K562 (cell line): ENCODE results near the gene EPC2. TPM values are rescaled to one million over a fixed set of nuclear protein-coding genes. Genes with fewer than 3 reads are reported as not detected.

Experiments used
- CHD4 ChIP-seq: fragments of 200-600 bp; sonication (generic); IDR thresholded peaks from 3 replicates; pipeline ENCODE4 v1.6.1; 2012; ENCODE audit warnings: low read depth, mild to moderate bottlenecking, mixed read lengths, low read length, inconsistent platforms; ENCODE audit not compliant: insufficient read depth, insufficient replicate concordance, poor library complexity, severe bottlenecking
- E2F1 ChIP-seq: sonication (generic); formaldehyde crosslinking; IDR thresholded peaks from 2 replicates; pipeline ENCODE4 v1.8.1; 2023; ENCODE audit warnings: mild to moderate bottlenecking, missing genetic modification reagents, moderate library complexity
- ELK3 ChIP-seq: fragments of 450-650 bp; formaldehyde crosslinking; IDR thresholded peaks from 2 replicates; pipeline ENCODE4 v1.4.0; 2020; ENCODE audit warnings: mild to moderate bottlenecking
- ERF ChIP-seq: fragments of 450-650 bp; formaldehyde crosslinking; IDR thresholded peaks from 2 replicates; pipeline ENCODE4 v1.4.0; 2020; ENCODE audit warnings: mild to moderate bottlenecking, mixed read lengths
- FIP1L1 ChIP-seq: fragments of 200-400 bp; formaldehyde crosslinking; IDR thresholded peaks from 2 replicates; pipeline ENCODE4 v1.6.1; 2018; ENCODE audit warnings: mild to moderate bottlenecking, low read depth, low read length; ENCODE audit not compliant: poor library complexity, severe bottlenecking
- GTF2F1 ChIP-seq: IDR thresholded peaks from 2 replicates; pipeline ENCODE4 v1.6.1; 2011; ENCODE audit warnings: low read depth, low read length, improper control_type of control experiment
- KAT2B ChIP-seq: IDR thresholded peaks from one replicate; pipeline ENCODE4 v1.6.1; 2012; ENCODE audit warnings: low read depth, mild to moderate bottlenecking, control low read depth, inconsistent platforms, low read length, moderate library complexity
- MCM3 ChIP-seq: fragments of 450-650 bp; IDR thresholded peaks from 2 replicates; pipeline ENCODE4 v1.6.1; 2016
- MEF2D ChIP-seq: conservative IDR thresholded peaks from 2 replicates; pipeline ENCODE4 v1.6.1; 2016; ENCODE audit warnings: low read depth, missing genetic modification characterization, missing compliant biosample characterization
- MEIS2 ChIP-seq: fragments of 450-650 bp; IDR thresholded peaks from 2 replicates; pipeline ENCODE4 v1.6.1; 2014; ENCODE audit warnings: mild to moderate bottlenecking; ENCODE audit not compliant: partially characterized antibody
- MIER1 ChIP-seq: fragments of 450-650 bp; IDR thresholded peaks from 2 replicates; pipeline ENCODE4 v1.6.1; 2016; ENCODE audit warnings: antibody characterized with exemption, mild to moderate bottlenecking, low read depth
- PHF21A ChIP-seq: fragments of 450-650 bp; IDR thresholded peaks from 2 replicates; pipeline ENCODE4 v1.6.1; 2017; ENCODE audit warnings: low read depth, borderline replicate concordance
- POLR2G ChIP-seq: fragments of 200-400 bp; formaldehyde crosslinking; IDR thresholded peaks from 2 replicates; pipeline ENCODE4 v1.6.1; 2017; ENCODE audit warnings: low read depth, mild to moderate bottlenecking, antibody characterized with exemption, low read length, moderate library complexity
- SAFB ChIP-seq: fragments of 200-400 bp; formaldehyde crosslinking; IDR thresholded peaks from 2 replicates; pipeline ENCODE4 v1.6.1; 2017; ENCODE audit warnings: low read depth, low read length, borderline replicate concordance
- TFAP4 ChIP-seq: sonication (generic); formaldehyde crosslinking; IDR thresholded peaks from 2 replicates; pipeline ENCODE4 v1.8.0; 2022; ENCODE audit warnings: missing genetic modification reagents, mild to moderate bottlenecking, moderate library complexity, borderline replicate concordance
- ZBTB12 ChIP-seq: fragments of 250-450 bp; sonication (Bioruptor Pico); IDR thresholded peaks from 2 replicates; pipeline ENCODE4 v1.4.0; 2020
- ZNF644 ChIP-seq: fragments of 200-800 bp; sonication (Bioruptor generic); IDR thresholded peaks from 2 replicates; pipeline ENCODE4 v1.6.1; 2016; ENCODE audit warnings: low read depth, missing genetic modification characterization, missing compliant biosample characterization
- ZNF75A ChIP-seq: fragments of 450-650 bp; formaldehyde crosslinking; IDR thresholded peaks from 2 replicates; pipeline ENCODE4 v1.4.0; 2020; ENCODE audit warnings: mild to moderate bottlenecking
- polyA plus RNA-seq, 8 experiments: library from polyadenylated mRNA; depleted of rRNA in 4 of 8; stranded (reverse) in 5 of 8; unstranded in 3 of 8; fragments of >200 nt; fragmentation: Nextera tagmentation in 2 of 8; fragmentation: Illumina TruSeq in 1 of 8; extraction: Ambion mirVana in 2 of 8; extraction: Trizol in 1 of 8; gene quantifications; 2 replicates each; pipeline versions ENCODE4 v1.2.1 to v1.2.3, GENCODE V29; 2011 to 2014; ENCODE audit warnings: inconsistent platforms in 1 of 8, missing spikeins in 1 of 8
- total RNA-seq, 7 experiments: library from RNA; depleted of rRNA in 6 of 7; stranded (reverse); fragments of >200 nt in 6 of 7; fragmentation: Illumina TruSeq in 2 of 7; extraction: Trizol in 2 of 7; gene quantifications; 2 replicates each; pipeline versions ENCODE4 v1.2.1 to v1.2.3, GENCODE V29; 2011 to 2021; ENCODE audit warnings: low replicate concordance in 1 of 7

EPC2 gene
- total and polyA plus RNA-seq, 9 of the 15 experiments (the other 6 are each of a cell fraction or from before 2014, with no cell fraction given): 7.0 to 35.8 (median 29.1) TPM

- TF ChIP-seq ZBTB12 (no peak), ELK3 (CRISPR knock-in tag) (no peak), ZNF644 (tag) (peak; percentile 79; the same call in 1 of the 2 replicates), GTF2F1 (no peak), E2F1 (CRISPR knock-in tag) (peak; percentile 90), PHF21A (peak; percentile 54; the same call in 1 of the 2 replicates), MIER1 (peak; percentile 78), ERF (CRISPR knock-in tag) (0 out of 2 replicates have a peak, but pooled peaks have one; percentile 47), POLR2G (peak; percentile 93), MEIS2 (no peak), TFAP4 (CRISPR knock-in tag) (0 out of 2 replicates have a peak, but pooled peaks have one; percentile 14), MCM3 (no peak), SAFB (no peak), KAT2B (no peak), ZNF75A (CRISPR knock-in tag) (no peak), CHD4 (peak; percentile 81), MEF2D (0 out of 2 replicates have a peak, but pooled peaks have one; percentile 48), FIP1L1 (peak; percentile 96)
Measured at GRCh38 chr2:148643998-148644882, at the start of gene EPC2 (continued).
